Activated CD4-positive, CD25-positive, alpha-beta regulatory T cell (primary cell): ENCODE measurements around the gene BEAN1.

Experiments
- DNase-seq, 4 experiments: peaks; one replicate each; lab custom pipeline; 2025; lab: John Stamatoyannopoulos, UW

Gene BEAN1

DNA sequence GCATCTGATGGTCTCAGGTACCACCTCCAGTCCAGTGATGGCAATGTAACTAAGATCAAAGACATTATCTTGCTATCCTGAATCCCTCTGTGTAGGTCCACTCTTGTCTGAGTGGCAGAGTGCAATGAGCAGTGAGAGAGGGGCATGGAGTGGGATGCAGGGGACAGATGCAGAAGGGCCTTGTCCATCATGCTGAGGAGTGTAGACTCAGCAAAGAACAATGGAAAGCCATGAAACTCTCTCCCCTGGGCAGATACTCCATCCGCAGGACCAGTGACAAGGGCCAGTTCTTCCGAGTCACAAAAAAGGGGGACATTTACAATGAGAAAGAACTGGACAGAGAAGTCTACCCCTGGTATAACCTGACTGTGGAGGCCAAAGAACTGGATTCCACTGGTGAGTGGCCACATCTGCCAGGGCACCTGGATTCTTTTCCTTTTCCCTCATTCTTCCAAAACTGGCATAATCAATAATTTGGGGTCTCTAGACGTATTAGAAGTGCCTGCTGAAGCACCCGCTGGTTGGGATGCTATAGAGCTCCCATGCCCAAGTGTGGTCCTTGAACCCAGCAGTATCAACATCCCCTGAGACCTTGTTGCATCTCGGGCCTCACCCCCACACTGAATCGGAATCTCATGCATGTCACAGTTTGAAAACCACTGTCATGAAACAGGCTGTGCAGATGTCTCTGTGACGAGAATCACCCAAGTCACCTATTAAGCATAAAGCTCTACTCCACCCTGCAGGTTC, 31.1 kb upstream of the BEAN1 start:
- DNase-seq: no peak

DNA sequence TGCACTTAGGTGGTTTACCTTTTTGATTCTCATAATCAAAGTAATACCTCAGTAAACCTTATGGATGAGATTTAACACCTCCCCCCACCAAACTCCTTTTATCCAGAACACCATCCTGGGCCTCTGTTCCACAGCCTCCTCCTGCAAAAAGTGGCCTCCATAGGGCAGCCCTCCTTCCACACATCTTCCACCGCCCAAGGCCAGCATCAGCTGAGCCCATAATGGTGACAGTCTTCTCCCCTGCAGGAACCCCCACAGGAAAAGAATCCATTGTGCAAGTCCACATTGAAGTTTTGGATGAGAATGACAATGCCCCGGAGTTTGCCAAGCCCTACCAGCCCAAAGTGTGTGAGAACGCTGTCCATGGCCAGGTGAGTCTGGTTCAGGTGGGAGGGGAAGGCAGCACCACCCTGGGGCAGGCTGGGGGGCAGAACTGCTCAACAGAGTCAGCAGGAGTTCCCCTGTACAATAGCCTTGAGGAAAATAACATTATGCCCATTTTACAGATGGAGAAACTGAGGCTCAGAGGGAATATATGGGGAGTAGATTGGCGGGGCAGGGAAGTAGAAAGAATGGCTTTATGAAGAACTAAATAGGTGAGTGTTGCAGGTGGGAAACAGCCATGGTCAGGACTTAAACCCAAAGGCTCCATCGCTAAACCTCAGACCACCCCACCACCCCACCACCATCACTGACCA, 29.2 kb upstream of the BEAN1 start:
- no peak for DNase-seq

DNA sequence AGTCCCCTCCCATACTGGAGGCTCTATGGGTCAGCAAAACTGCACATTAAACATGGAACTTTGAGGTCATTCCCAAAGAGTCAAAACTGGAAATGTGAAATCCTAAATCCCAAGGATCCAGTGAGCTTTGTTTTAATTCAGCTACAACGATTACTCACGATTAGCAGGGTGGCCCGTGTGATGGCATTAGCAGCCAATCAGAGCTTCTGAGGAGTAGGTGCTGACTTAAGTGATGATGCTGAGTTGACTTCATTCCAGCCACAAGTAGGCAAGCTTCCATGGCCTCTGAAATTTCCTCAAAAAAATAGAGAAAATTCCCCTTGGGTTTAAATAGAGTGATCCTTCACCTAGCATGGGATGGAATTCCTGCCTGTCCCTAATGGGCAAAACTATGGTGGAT, 28.1 kb upstream of the BEAN1 start:
- DNase-seq: no peak

DNA sequence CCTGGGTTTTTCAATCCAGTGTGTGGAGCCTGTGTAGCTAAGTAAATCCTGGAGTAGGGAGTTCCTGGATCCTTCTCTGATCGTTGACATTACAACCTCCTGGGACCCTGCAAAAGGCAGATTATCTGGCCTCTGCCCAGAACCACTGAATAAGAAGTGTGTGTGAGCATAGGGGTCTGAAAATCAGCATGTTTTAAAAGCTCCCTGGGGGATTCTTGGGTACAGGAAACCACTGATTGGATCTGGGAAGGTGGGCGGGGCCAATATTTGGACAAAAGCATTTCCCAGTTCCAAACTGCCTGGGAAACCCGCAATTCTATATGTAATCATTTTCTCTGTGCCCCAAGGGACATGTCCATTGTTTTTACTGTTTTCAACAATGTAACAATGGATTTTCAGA, 27.2 kb upstream of the BEAN1 start:
- DNase-seq: no peak

DNA sequence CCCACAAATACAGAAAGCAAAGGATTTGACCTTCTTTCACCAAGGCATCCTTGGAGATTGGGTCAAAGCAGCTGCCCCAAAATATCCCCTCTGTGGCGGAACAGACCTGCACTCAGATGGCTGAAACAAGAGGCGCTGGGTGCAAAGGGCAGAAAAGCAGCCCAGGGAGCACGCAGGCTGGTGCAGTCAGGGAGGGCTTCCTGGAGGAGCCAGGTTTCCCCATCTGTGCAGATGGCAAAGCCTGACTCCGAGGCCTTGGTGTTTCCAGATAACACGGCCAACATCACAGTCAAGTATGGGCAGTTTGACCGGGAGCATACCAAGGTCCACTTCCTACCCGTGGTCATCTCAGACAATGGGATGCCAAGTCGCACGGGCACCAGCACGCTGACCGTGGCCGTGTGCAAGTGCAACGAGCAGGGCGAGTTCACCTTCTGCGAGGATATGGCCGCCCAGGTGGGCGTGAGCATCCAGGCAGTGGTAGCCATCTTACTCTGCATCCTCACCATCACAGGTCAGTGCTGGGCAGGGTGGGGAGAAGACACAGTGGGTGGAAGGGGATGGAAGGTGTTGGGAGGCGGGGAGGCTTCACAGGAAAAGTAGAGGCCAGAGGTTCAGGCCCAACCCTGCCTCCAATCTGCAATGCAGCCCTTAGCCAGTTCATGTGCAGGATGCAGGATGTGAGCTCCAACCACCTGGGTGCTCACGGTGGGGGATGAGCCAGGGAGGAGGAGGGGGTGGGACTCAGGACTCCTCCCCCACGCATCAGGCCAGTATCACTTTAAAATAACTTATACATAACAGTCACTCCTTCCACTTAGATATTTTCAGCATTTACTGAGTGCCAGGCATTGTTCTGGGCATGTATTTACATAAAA, 26.4 kb upstream of the BEAN1 start:
- no peak for DNase-seq

DNA sequence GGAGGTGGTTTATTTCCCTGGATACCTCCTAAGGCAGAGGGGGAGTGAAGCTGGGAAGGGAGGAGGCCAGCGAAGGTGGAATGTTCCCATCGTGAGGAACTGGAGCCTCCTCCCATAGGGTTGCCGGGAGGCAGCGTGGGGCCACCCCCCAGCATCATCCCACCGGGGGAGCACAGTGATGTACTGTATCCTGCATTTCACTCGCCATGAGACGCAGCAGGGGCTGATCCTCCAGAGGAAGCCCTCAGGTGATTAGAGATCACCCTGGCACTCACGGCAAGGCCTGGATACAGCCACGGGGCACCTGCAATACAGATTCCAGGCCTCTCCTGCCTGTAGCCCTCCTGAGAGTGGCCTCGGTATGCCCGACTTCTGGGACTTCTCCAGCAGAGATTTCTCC, 25.5 kb upstream of the BEAN1 start:
- DNase-seq: no peak

DNA sequence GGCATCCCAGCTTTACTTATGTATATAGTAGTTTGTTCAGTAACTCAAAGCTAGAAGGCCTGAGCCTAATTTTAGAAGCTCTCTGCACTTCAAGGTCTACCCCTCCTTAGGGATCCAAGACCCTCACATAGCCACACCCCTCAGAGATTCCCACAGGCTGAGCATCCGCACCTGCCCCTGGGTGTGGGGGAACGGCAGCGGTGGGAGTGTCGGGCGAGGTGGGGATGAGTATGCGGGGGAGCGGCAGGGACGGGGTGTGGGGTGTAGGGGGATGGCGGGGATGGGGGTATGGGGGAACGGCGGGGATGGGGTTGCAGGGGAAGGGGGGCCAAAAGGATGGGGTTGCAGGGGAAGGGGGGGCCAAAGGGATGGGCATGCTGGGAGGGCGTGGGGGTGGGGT, 24.9 kb upstream of the BEAN1 start:
- no peak for DNase-seq

DNA sequence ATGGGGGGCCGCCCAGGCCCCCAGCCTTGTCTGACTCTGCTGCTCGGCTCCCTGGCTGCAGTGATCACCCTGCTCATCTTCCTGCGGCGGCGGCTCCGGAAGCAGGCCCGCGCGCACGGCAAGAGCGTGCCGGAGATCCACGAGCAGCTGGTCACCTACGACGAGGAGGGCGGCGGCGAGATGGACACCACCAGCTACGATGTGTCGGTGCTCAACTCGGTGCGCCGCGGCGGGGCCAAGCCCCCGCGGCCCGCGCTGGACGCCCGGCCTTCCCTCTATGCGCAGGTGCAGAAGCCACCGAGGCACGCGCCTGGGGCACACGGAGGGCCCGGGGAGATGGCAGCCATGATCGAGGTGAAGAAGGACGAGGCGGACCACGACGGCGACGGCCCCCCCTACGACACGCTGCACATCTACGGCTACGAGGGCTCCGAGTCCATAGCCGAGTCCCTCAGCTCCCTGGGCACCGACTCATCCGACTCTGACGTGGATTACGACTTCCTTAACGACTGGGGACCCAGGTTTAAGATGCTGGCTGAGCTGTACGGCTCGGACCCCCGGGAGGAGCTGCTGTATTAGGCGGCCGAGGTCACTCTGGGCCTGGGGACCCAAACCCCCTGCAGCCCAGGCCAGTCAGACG, 24.4 kb upstream of the BEAN1 start:
- DNase-seq: no peak

DNA sequence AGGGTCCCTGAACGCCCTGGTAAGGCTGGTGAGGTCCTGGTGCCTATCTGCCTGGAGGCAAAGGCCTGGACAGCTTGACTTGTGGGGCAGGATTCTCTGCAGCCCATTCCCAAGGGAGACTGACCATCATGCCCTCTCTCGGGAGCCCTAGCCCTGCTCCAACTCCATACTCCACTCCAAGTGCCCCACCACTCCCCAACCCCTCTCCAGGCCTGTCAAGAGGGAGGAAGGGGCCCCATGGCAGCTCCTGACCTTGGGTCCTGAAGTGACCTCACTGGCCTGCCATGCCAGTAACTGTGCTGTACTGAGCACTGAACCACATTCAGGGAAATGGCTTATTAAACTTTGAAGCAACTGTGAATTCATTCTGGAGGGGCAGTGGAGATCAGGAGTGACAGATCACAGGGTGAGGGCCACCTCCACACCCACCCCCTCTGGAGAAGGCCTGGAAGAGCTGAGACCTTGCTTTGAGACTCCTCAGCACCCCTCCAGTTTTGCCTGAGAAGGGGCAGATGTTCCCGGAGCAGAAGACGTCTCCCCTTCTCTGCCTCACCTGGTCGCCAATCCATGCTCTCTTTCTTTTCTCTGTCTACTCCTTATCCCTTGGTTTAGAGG, 23.5 kb upstream of the BEAN1 start:
- DNase-seq: no peak

DNA sequence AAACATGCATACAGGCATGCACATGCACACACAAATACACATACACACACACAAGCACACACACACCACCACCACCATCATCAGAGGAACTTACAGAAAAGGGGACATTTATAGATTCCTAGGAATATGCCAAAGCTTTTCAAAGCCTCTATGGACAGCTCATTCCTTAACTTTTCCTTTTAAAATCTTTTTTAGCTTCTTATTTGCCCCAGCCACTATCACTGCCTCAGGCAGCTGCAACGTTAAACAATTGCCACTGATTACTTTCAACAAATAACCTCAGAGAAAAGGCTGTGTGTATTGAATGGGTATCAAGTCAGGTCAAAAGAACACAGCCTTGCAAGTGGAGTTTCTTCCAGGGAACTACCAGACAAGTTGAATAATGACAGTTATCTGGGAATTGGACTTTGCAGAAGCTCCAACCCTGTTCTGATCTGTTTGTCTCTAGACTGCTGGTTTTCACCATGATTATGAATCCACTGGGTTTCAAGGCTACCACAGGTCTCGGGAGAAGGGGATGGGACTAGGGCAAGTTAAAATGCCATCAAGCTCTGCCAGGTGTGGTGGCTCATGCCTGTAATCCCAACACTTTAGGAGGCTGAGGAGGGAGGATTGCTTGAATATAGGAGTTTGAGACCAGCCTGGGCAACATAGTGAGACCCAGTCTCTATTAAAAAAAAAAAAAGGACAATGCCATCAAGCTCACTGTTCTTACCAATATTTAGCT, 21.9 kb upstream of the BEAN1 start:
- no peak for DNase-seq

DNA sequence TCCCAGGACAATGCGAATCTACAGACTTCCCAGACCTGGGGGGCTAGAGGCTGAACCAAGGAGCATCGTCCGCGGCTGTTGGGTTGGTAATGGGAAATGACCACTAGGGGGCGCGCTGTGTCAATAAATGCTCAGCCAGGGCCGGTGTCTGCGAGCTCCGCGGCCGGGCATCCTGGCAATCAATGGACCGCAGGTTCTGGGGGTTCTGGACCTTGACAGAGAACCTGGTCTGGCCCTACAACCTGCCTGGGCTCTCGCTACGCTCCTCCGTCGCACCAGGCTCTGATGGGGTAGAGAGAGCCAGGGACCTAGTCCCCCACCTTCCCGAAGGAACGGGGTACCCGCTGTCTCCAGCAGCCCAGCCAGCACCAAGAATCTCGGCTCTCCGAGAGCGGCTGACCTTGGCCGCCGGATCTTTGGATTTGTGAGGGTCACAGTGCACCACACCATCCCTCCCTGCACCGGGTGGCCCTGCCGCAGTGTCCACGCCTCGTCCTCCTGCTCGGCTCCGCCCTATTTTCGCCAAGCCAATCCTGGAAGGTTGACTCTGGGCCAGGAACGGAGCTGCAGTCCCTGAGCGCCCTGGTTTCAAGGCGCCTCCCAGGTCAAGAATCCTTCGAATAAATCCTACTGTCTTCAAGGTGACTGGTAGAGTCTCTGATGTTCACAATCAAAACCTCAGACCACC, 20.4 kb upstream of the BEAN1 start:
- peak; percentile 75 to 92 (median 82) for DNase-seq

DNA sequence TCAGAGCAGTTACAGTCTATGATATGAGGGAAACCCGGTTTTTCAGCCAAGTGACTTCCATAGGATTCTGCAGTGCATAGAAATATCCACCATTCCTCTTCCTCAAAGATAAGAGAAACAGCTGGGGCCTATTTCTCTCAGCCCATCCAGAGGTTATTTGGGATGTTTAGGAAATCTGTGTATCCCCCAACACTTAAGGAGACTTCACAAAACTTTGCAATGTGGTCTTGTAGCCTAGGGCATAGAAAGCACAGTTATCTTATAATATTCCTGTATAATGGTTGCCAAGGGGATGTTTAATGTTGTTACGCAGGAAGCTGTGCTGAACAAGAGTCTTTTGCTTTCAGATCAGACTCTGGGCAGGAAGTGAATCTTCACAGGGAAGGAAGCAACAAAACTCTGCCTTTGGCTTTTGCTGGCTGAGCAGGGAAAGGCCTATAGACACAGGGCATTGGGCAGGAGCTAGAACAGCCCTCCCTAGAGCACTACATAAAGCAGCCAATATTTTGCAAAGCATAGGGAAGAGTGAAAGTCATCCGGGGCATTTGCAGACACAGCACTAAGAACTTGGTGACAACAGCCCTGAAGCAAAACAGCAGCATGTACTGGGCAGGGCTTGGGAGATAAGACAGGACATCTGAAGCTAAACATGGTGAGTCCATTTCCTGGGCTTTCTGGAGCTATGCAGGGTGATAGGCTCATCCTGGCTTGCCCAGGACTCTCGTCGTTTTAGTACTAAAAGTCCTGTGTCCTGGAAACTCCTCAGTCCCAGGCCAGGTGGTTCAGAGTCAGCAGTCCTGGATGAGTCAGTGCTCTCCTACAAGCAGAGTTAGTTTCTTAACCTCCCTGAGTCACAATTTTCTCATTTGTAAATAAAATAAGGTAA, 18.7 kb upstream of the BEAN1 start:
- DNase-seq: no peak

DNA sequence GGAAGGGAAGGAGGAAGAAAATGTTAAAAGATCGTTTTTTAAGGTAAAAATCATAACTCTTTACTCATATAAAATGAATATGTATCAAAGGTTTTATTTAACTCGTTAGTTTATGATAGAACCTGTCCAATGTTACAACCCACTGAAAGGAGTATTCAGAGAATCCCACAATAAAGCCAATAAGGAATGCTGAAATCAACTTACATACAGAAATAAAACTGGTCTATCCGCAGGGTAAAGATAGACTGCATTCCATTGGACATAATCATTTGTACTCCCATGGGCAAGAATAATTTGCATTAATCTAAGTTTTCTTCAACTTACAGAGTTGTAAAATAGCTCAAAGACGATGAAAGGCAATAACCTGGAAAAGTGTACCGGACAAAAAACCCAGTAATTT, 17.9 kb upstream of the BEAN1 start:
- DNase-seq: no peak

DNA sequence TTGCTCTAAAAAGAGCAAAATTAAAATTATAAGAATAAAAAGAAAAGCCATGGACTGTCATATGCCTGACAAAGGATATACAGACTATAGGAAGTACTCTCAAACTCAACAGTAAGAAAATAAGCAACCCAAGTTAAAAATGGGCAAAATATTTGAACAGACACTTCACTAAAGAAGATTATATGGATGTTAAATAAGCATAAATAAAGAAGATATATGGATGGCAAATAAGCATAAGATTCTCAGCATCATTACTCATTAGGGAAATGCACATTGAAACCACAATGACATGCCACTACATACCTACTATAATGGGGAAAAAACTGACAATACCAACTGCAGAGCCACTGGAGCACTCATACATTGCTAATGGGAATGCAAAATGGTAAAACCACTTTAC, 14.9 kb upstream of the BEAN1 start:
- DNase-seq: no peak

DNA sequence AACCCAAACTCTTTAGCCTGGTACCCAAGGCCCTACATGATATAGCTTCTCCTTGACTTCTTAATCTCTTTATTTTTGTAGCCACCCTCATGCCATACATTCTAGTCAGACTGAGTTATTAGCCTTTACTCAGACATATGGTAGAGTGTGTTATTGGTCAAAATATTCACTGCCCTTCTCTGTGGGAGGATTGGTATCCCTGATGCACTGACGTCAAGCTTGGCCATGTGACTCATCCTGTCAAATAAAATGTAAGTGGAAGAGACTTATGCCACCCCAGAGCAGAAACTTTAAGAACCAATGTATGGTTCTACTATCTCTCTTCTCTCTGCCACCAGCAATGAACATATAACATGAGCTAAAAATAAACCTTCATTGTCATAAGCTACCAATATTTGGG, 12.2 kb upstream of the BEAN1 start:
- no peak for DNase-seq

DNA sequence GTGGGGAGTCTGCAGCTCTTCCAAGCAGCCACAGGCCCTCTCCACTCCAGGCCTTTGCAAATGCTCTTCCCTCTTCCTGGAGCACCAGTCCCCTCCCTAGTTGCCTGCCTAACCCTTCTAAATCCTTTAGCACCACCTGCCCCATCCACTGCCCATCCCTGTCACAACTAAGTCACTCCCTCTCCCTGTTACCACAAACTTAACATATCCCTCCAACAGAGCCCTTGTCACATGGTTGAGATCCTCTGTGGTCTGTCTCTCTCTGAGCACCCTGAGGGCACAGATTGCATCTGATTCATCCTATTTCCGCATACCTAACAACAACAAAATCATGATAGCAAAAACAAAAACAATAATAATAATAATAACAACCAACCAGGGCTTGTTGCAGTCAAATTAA, 11.0 kb upstream of the BEAN1 start:
- no peak for DNase-seq

DNA sequence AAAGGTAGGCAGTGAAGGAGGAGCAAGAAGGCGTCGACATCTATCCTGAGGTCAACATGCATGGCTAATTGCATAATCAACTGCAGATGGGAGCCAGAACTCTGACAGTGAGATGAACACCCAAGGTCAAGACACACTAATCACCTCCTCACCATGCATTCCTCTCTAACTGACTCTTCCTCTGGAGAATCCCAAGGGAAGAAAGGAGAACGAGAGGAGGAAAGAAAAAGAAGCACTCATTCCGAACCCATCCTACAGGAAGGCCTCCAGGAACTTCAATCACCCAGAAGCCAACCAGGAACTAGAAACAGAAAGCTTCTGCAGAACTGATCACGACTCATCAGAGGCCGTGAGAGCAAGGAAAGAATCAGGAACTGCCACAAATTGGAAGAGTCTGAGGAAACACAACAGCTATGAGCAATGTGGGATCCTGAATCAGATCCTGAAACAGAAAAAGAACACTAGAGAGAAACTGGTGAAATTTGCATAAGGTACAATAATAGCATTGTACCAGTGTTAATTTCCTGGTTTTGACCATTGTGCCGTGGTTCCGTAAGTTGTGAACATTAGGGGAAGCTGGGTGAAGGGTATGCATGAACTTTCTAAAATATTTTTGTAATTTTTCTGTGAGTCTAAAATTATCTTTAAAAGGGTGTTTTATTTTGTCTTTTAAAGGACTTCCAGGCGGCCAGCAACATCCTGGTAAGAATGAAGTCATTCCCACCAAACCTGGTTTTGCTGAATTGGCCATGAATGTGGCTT, 10.0 kb upstream of the BEAN1 start:
- no peak for DNase-seq

DNA sequence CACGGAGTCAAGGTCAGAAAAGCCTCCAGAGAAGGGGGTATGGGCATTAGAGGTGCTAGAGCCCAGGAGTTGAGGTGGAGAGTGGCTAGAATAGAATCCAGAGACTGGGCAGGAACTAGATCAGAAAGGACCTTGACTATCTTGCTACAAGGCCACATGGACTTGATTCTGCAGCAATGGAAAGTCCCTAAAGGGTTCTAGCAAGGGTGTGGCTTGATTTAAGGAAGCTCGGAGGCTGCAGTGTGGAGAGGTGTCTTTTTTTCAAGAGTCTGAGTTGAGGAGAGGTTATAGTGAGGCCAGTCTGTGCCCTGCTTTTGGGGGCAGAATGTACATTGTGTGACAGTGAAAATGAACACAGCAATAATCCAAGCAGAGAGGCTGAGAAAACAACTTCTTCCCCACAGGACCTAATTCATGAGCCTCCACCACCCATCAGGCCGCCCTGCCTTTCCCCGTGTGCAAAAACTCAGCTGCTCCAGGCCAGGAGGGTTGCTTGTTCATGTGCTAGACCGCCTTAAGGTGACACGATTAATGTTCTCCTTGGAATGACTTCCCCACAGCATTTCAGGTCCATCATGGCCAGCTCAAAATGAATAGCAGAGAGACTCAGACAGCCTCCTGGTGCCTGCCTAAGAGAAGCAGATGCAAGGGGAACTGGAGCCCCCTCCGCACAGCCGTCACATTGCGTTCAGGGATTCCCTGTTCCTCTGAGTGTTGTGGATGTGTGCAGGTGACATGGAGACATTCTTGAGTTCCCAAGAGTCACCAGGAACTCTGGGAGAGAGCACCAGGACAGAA, 8.7 kb upstream of the BEAN1 start:
- DNase-seq: no peak
